ENCODE data around the gene NUP85.

The NUP85 gene

DNA sequence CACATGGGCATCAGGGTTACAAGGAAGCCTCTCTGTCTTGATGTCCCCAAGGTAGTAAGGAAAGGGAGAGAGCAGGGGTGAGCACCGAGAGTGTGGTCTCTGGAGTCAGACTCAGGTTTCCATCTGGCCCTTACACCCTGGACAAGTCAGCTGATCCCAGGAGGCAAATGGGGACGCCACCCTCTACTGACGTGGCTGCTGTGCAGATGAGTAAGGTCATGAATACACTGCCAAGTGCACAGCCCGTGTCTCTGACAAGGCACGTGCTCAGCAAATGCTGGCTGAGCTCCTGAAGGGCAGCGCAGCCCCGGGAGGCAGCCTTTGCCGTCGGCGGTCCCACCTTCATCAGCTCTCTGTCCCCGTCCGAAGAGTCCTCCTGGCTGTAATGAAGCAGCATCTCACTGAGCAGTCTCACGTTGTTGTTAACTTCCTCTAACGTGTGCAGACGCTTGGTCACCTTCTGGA lies 36.5 kb downstream of the NUP85 start:
- H3K4me3 ChIP-seq (ENCODE audit: low read depth, low read length) = no peak overlapping the region
- TF ChIP-seq, protein P1, sequence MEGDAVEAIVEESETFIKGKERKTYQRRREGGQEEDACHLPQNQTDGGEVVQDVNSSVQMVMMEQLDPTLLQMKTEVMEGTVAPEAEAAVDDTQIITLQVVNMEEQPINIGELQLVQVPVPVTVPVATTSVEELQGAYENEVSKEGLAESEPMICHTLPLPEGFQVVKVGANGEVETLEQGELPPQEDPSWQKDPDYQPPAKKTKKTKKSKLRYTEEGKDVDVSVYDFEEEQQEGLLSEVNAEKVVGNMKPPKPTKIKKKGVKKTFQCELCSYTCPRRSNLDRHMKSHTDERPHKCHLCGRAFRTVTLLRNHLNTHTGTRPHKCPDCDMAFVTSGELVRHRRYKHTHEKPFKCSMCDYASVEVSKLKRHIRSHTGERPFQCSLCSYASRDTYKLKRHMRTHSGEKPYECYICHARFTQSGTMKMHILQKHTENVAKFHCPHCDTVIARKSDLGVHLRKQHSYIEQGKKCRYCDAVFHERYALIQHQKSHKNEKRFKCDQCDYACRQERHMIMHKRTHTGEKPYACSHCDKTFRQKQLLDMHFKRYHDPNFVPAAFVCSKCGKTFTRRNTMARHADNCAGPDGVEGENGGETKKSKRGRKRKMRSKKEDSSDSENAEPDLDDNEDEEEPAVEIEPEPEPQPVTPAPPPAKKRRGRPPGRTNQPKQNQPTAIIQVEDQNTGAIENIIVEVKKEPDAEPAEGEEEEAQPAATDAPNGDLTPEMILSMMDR (IDR thresholded peaks at IDR 0.05; ENCODE audit: low read depth, low read length) = no peak

GRCh38 chr17:75242461-75243042 lies 37.1 kb downstream of the NUP85 start:
- TF ChIP-seq, protein P1 (IDR thresholded peaks at IDR 0.05; ENCODE audit: low read depth, low read length) = no peak
- no peak overlapping the region for H3K4me3 ChIP-seq (ENCODE audit: low read depth, low read length)

GRCh38 chr17:75244133-75244866 lies 38.8 kb downstream of the NUP85 start:
- no peak overlapping the region for H3K4me3 ChIP-seq (ENCODE audit: low read depth, low read length)
- TF ChIP-seq, protein P1 (IDR thresholded peaks at IDR 0.05; ENCODE audit: low read depth, low read length) = no peak

GRCh38 chr17:75245011-75245410 lies 39.5 kb downstream of the NUP85 start:
- H3K4me3 ChIP-seq (ENCODE audit: low read depth, low read length) = no peak overlapping the region
- TF ChIP-seq, protein P1 (IDR thresholded peaks at IDR 0.05; ENCODE audit: low read depth, low read length) = no peak

GRCh38 chr17:75246404-75246803 lies 40.9 kb downstream of the NUP85 start:
- no peak overlapping the region for H3K4me3 ChIP-seq (ENCODE audit: low read depth, low read length)
- TF ChIP-seq, protein P1 (IDR thresholded peaks at IDR 0.05; ENCODE audit: low read depth, low read length) = no peak

- TF ChIP-seq, protein P1 (IDR thresholded peaks at IDR 0.05; ENCODE audit: low read depth, low read length) = no peak
- no peak overlapping the region for H3K4me3 ChIP-seq (ENCODE audit: low read depth, low read length)
Observed at GRCh38 chr17:75249564-75249963, 44.1 kb downstream of the NUP85 start.

GRCh38 chr17:75250009-75250471 lies 44.6 kb downstream of the NUP85 start:
- no peak overlapping the region for H3K4me3 ChIP-seq (ENCODE audit: low read depth, low read length)
- TF ChIP-seq, protein P1 (IDR thresholded peaks at IDR 0.05; ENCODE audit: low read depth, low read length) = no peak
